ENCODE data around the gene CD81. TPM values are rescaled to one million over a fixed set of nuclear protein-coding genes. Genes with fewer than 3 reads are reported as not detected.

Gene CD81
- total RNA-seq, 2 experiments from 2014 or later, result 192 TPM

DNA sequence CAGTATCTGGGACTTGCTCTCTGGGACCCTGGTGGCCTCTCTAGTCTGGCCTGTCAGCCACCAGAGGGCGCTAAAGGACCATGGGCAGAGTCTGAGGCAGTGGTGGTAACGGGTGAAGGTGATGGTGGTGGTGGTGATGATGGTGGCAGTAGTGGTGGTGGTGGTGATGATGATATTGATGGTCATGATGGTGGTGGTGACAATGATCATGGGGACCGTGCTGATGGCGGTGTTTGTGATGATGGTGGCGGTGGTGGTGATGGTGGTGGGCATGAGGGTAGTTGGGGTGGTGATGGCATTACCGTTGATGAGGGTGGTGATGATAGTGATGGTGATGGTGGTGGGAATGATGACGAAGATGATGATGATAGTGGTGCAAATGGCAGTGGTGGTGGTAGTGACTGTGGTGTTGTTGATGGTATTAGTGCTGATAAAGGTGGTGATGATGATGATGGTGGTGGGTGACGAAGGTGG lies 51.2 kb downstream of the CD81 start:
- DNase-seq, result peak; percentile 83
- Mint-ChIP-seq H3K9me3 (no peaks in the 10 kb centered on the region), H3K27me3 (no peaks in the 10 kb centered on the region), H3K27ac (no peak overlapping the region), H3K4me3 (no peak overlapping the region), H3K4me1 (no peaks in the 10 kb centered on the region), H3K36me3 (ENCODE audit: low read depth) (no peaks in the 10 kb centered on the region)
- POLR2A ChIA-PET, result interaction anchor here (1.1 kb wide), 1 partner anchor 103 kb away, joined by 3 read pairs; no protein-coding TSS in a partner anchor
- CTCF ChIA-PET, result interaction anchor here (1.0 to 1.4 kb wide), 2 partner anchors 103 kb away, joined by 4 to 33 read pairs; no protein-coding TSS in a partner anchor

DNA sequence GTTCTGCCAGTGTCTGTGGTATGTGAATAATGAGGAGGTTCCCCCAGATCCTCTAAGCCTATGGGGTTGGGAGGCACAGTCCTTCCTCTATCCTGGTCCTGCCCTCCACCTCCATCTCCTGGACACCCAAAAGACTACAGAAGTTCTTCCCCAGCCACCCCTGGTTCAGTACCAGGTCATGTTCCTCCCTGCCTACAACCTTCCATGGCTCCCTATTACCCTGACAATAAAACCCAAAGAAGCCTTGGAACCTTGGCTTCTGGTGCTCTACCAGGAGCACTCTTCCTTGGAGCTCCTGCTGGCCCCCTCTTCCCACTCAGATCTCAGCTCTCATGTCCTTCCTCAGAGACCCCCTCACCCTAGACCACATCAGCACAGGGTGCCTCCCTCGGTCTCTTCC lies 54.3 kb downstream of the CD81 start:
- H3K27me3 Mint-ChIP-seq, result no peaks in the 10 kb centered on the region
- POLR2A ChIA-PET, result interaction anchor here (1.0 kb wide), 1 partner anchor 11 kb away, joined by 3 read pairs; no protein-coding TSS in a partner anchor
- H3K4me1 Mint-ChIP-seq, result no peaks in the 10 kb centered on the region

DNA sequence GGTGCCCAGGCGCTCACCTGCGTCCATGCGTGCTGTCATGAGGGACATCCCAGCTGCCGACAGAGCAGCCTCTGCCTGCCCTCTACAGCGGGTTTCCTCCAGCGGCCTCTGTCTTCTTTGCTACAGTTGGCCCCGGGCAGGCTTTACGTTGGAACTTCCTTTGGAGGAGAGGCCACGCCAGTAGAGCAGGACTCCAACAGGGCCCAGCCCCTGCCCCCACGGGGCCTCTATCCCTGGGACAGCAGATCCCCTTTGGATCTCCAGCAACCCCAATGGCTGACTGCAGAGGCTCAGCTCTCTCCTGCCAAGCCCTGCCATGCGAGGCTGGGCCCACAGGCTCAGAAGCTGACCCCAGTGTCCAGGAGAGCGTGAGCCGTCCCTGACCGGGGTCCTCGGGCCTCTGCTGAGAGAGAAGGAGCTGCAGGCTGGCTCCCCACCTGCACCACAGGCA lies 55.1 kb downstream of the CD81 start:
- DNase-seq, result no peak
- Mint-ChIP-seq H3K4me3 (no peak overlapping the region), H3K27me3 (no peaks in the 10 kb centered on the region), H3K27ac (no peak overlapping the region), H3K4me1 (no peaks in the 10 kb centered on the region), H3K36me3 (ENCODE audit: low read depth) (no peaks in the 10 kb centered on the region), H3K9me3 (no peaks in the 10 kb centered on the region)
- POLR2A ChIA-PET, result no interaction called here
- CTCF ChIA-PET, result no interaction called here

More for the DNA sequence above, 54.3 kb downstream of the CD81 start:
- Mint-ChIP-seq H3K9me3 (no peaks in the 10 kb centered on the region), H3K36me3 (ENCODE audit: low read depth) (no peaks in the 10 kb centered on the region), H3K4me3 (no peak overlapping the region), H3K27ac (no peak overlapping the region)
- no peak for DNase-seq
- CTCF ChIA-PET, result interaction anchor here (1.2 kb wide), 1 partner anchor 100 kb away, joined by 6 read pairs; no protein-coding TSS in a partner anchor

GRCh38 chr11:2432628-2433071 lies 55.5 kb downstream of the CD81 start:
- H3K27me3 Mint-ChIP-seq, result no peaks in the 10 kb centered on the region
- ChIA-PET POLR2A (no interaction called here), CTCF (no interaction called here)
- no peak for DNase-seq
- H3K4me3 Mint-ChIP-seq, result no peak overlapping the region
- H3K9me3 Mint-ChIP-seq, result no peaks in the 10 kb centered on the region
- no peak overlapping the region for H3K27ac Mint-ChIP-seq
- no peaks in the 10 kb centered on the region for H3K4me1 Mint-ChIP-seq
- H3K36me3 Mint-ChIP-seq (ENCODE audit: low read depth), result no peaks in the 10 kb centered on the region

DNA sequence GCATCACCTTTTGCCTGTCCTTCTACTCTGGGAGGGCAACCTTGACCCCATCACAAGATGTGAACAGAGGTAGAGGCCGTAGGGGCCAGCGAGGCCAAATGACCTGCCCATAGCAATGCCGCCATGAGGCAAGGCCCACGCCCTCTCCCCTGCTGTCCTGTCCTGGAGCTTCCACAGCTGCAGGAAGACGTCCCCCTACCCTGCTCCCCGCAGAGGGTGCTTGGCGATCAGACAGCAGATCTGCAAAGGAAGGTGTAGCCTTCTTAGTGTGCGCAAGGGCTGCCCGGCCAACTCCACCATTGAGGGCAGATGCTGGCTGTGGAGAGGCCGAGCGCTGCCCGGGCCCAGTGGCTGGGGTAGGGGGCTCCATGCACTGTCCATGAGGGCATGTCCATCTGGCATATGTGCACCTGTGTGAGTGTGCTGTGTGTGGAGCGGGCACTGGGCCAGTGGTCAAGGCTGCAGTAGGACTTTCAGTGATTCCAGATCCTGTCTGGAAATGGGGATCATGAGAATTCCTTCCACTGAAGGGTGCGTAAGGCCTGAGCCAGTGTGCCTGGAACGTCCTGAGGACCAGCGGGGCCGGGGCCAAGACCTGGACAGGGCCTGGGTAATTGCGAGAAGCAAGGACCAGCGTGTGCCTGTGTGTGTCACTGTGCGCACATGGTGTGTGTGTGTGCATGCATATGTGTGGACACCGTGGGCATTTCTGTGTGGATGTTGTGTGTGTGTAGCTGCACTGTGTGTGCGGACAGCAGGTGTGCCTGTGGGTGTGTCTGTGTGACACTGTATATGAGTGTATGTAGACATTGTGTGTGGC lies 56.2 kb downstream of the CD81 start:
- H3K36me3 Mint-ChIP-seq (ENCODE audit: low read depth), result no peaks in the 10 kb centered on the region
- H3K4me1 Mint-ChIP-seq, result no peaks in the 10 kb centered on the region
- no peaks in the 10 kb centered on the region for H3K27me3 Mint-ChIP-seq
- ChIA-PET POLR2A (no interaction called here), CTCF (no interaction called here)
- H3K27ac Mint-ChIP-seq, result no peak overlapping the region
- no peaks in the 10 kb centered on the region for H3K9me3 Mint-ChIP-seq
- H3K4me3 Mint-ChIP-seq, result no peak overlapping the region
- no peak for DNase-seq

- ChIA-PET CTCF (no interaction called here), POLR2A (no interaction called here)
- Mint-ChIP-seq H3K4me3 (no peak overlapping the region), H3K36me3 (ENCODE audit: low read depth) (no peaks in the 10 kb centered on the region), H3K27ac (no peak overlapping the region), H3K4me1 (no peaks in the 10 kb centered on the region), H3K27me3 (no peaks in the 10 kb centered on the region), H3K9me3 (no peaks in the 10 kb centered on the region)
- no peak for DNase-seq
Observed at GRCh38 chr11:2434008-2434407, 56.9 kb downstream of the CD81 start.

GRCh38 chr11:2434506-2435255 lies 57.6 kb downstream of the CD81 start:
- POLR2A ChIA-PET, result no interaction called here
- Mint-ChIP-seq H3K27ac (no peak overlapping the region), H3K36me3 (ENCODE audit: low read depth) (no peaks in the 10 kb centered on the region), H3K4me3 (no peak overlapping the region), H3K27me3 (no peaks in the 10 kb centered on the region), H3K9me3 (no peaks in the 10 kb centered on the region), H3K4me1 (no peaks in the 10 kb centered on the region)
- DNase-seq, result no peak
- CTCF ChIA-PET, result no interaction called here

DNA sequence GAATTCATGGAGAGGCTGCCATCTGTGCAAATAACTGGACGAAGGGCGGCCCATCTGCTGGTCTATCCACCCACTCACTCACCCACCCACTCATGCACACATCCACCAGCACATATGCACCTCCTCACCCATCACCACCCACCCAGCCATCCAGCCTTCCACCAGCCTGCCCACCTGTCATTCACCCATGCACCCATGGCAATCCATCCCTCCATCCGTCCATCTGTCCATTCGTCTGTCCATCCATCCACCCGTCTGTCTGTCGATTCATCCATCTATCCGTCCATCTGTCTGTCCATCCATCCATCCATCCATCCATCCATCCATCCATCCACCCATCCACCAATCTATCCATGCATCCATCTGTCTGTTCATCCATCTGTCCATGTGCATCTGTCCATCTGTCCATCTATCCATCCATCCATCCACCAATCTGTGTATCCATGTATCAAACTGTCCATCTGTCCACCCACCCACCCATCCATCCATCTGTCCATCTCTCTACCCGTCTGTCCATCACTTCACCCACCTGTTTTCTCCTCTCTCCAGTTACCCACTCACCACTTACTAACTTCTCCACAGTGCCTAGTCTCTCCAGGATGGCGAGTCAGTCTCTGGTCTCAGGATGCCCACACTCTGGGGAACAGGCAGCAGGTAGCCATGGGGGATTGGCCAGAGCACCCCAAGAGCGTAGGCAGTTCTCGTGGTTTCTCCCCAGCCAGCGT lies 58.3 kb downstream of the CD81 start:
- POLR2A ChIA-PET, result no interaction called here

DNA sequence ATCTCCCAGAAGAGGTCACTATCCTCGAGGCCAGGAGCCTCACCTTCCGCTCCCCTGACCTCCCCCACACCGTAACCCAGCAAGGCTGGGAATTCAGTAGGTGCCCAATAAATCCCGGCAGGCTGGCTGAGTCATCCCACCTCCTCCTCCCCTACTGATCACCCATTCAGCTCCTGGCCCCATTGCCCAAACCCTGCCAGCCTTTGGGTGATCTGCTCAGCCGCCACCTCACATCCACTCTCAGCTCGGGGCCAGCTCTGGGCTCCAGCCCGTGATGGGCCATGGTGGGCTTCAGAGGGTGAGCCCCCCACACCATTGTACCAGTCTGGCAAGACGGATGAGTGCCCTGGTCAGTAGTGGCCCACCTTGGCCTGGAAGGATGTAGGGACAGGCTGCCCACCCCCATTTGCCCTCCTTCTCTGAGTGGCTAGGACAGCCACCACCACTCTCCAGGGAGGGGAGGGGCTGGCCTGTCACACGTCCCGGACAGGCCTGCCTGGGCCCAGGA lies 59.0 kb downstream of the CD81 start:
- Mint-ChIP-seq H3K27me3 (no peaks in the 10 kb centered on the region), H3K9me3 (no peaks in the 10 kb centered on the region), H3K27ac (no peak overlapping the region), H3K4me1 (peaks cover 3% of the 10 kb centered on the region), H3K4me3 (no peak overlapping the region), H3K36me3 (ENCODE audit: low read depth) (no peaks in the 10 kb centered on the region)
- no peak for DNase-seq
- CTCF ChIA-PET, result no interaction called here
- POLR2A ChIA-PET, result no interaction called here

More for the DNA sequence above, 58.3 kb downstream of the CD81 start:
- no peak overlapping the region for H3K27ac Mint-ChIP-seq
- DNase-seq, result no peak
- H3K9me3 Mint-ChIP-seq, result no peaks in the 10 kb centered on the region
- H3K4me1 Mint-ChIP-seq, result no peaks in the 10 kb centered on the region
- H3K4me3 Mint-ChIP-seq, result no peak overlapping the region
- H3K27me3 Mint-ChIP-seq, result no peaks in the 10 kb centered on the region
- CTCF ChIA-PET, result no interaction called here
- no peaks in the 10 kb centered on the region for H3K36me3 Mint-ChIP-seq (ENCODE audit: low read depth)

DNA sequence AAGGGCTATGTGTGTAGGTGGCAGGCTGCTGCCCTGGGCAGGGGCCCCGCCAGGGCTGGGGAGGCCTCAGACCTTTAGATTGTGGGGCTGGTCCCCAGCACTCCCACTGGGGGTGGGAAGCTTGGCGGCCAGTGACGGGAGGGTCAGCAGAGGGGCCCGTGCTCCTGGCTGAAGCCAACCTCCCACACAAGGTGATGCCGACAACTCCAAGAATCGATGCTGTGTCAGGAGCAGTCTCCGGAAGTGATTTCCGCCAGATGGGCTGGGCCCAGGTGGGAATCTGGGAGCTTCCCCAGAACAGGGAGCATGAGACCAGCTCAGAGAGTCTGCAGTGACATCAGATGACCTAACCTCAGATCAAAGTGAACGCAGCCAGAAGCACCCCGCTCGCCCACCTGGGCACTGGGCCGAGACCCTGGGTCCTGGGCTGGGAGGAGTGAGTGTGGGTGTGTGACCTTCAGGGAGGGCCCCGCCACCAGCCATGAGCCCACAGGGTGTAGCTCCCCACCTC lies 59.5 kb downstream of the CD81 start:
- no peaks in the 10 kb centered on the region for H3K27me3 Mint-ChIP-seq
- DNase-seq, result no peak
- no peak overlapping the region for H3K4me3 Mint-ChIP-seq
- H3K36me3 Mint-ChIP-seq (ENCODE audit: low read depth), result no peaks in the 10 kb centered on the region
- H3K4me1 Mint-ChIP-seq, result peaks cover 3% of the 10 kb centered on the region
- H3K27ac Mint-ChIP-seq, result no peak overlapping the region
- H3K9me3 Mint-ChIP-seq, result no peaks in the 10 kb centered on the region
- ChIA-PET CTCF (no interaction called here), POLR2A (interaction anchor here (0.6 kb wide), 1 partner anchor 191 kb away, joined by 3 read pairs; no protein-coding TSS in a partner anchor)

GRCh38 chr11:2437516-2437915 lies 60.4 kb downstream of the CD81 start:
- POLR2A ChIA-PET, result no interaction called here
- no peak for DNase-seq
- H3K9me3 Mint-ChIP-seq, result no peaks in the 10 kb centered on the region
- no peaks in the 10 kb centered on the region for H3K36me3 Mint-ChIP-seq (ENCODE audit: low read depth)
- H3K27me3 Mint-ChIP-seq, result peaks cover 3% of the 10 kb centered on the region
- H3K27ac Mint-ChIP-seq, result no peak overlapping the region
- H3K4me3 Mint-ChIP-seq, result no peak overlapping the region
- CTCF ChIA-PET, result no interaction called here
- H3K4me1 Mint-ChIP-seq, result peaks cover 3% of the 10 kb centered on the region

DNA sequence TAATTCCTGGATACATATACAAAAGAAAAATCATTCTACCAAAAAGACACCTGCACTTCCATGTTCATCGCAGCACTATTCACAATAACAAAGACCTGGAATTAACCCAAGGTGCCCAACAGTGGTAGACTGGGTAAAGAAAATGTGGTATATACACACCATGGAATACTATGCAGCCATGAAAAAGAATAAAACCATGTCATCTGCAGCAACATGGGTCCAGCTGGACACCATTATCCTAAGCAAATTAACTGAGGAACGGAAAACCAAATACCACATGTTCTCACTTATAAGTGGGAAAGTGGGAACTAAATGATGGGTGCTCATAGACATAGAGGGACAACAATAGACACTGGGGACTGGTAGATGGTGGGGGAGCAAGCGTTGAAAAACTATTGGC lies 62.7 kb downstream of the CD81 start:
- ChIA-PET CTCF (no interaction called here), POLR2A (no interaction called here)
- Mint-ChIP-seq H3K4me3 (no peak overlapping the region), H3K9me3 (no peaks in the 10 kb centered on the region), H3K27ac (no peak overlapping the region), H3K4me1 (peaks cover 10% of the 10 kb centered on the region), H3K27me3 (peaks cover 12% of the 10 kb centered on the region), H3K36me3 (ENCODE audit: low read depth) (no peaks in the 10 kb centered on the region)
- DNase-seq, result no peak

DNA sequence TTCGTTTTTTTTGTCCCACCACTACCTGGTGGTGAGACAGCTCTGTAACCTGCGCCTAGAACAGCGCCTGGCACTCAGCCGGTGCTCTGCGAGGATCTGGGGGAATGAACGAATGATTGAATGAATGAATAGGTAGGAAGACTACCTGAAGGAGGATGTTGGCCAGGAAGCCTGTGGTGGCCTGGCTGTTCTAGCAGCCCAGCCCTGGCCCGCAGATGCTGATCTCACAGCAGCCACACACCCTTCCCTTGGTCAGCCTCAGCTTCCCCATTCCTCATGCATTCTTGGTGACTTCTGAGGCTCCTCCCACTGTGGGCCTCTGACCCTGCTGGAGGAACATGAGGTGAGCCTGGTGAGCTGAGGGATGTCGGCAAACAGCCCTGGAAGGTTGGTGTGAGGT lies 63.5 kb downstream of the CD81 start:
- ChIA-PET POLR2A (no interaction called here), CTCF (no interaction called here)
- H3K4me1 Mint-ChIP-seq, result peaks cover 14% of the 10 kb centered on the region
- no peak overlapping the region for H3K4me3 Mint-ChIP-seq
- no peak for DNase-seq
- no peaks in the 10 kb centered on the region for H3K36me3 Mint-ChIP-seq (ENCODE audit: low read depth)
- H3K27ac Mint-ChIP-seq, result no peak overlapping the region
- H3K9me3 Mint-ChIP-seq, result no peaks in the 10 kb centered on the region
- peaks cover 14% of the 10 kb centered on the region for H3K27me3 Mint-ChIP-seq
